ENCODE measurements around the gene TGFBR3L.

The TGFBR3L gene

DNA sequence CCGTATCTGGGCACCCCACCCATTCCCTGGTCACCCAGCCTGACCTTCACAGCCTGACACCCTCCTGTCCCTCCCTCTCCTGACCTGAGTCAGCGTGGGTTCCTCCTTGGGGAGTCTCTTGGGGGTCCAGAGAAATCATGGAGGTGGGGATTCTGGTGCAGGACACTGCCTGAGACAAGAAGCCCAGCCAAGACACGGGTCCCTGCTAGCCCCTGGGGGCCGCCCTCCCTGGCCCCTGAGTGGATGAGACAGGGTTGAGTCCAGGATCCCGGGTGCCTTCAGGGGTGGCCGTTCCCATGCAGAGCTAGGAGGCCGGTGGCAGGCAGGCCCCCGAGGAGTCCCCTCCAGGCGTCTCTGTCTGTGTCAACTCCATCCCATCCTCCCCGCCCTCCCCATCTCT lies 9.4 kb upstream of the TGFBR3L start:
- H3K27ac Mint-ChIP-seq, result peak overlapping the region; percentile 94
- H3K36me3 Mint-ChIP-seq, result peaks cover 7% of the 10 kb centered on the region
- peaks cover 29% of the 10 kb centered on the region for H3K4me1 Mint-ChIP-seq
- no peak for ATAC-seq (ENCODE audit: low read depth)
- H3K27me3 Mint-ChIP-seq, result no peaks in the 10 kb centered on the region
- H3K9me3 Mint-ChIP-seq, result no peaks in the 10 kb centered on the region
- peak overlapping the region; percentile 93 for H3K4me3 Mint-ChIP-seq
- no peak for DNase-seq (ENCODE audit: low spot score in 2 of 2)

DNA sequence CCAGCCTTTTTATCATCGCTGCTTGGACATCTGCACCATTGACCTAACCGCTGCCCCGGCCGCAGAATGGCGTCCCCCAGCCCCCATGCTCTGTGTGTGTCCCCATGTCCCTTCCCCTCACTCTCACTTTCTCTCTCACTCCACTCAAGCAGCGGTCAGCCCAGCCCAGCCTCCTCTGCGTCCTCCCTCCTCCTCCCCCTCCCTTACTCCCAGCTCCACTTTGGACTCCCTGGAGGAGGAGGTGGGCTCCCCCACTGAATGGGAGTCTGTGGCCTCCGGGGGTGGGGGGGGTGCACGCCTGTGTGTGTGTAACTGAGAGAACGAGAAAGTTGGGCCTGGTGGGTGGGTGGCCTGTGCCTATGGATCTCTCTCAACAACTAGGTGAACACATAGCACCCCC lies 8.8 kb upstream of the TGFBR3L start:
- no peaks in the 10 kb centered on the region for H3K27me3 Mint-ChIP-seq
- peak overlapping the region; percentile 94 for H3K27ac Mint-ChIP-seq
- DNase-seq (ENCODE audit: low spot score in 2 of 2) (no peak), ATAC-seq (ENCODE audit: low read depth) (no peak)
- peaks cover 29% of the 10 kb centered on the region for H3K4me1 Mint-ChIP-seq
- H3K4me3 Mint-ChIP-seq, result peak overlapping the region; percentile 73
- H3K9me3 Mint-ChIP-seq, result no peaks in the 10 kb centered on the region
- peaks cover 12% of the 10 kb centered on the region for H3K36me3 Mint-ChIP-seq

DNA sequence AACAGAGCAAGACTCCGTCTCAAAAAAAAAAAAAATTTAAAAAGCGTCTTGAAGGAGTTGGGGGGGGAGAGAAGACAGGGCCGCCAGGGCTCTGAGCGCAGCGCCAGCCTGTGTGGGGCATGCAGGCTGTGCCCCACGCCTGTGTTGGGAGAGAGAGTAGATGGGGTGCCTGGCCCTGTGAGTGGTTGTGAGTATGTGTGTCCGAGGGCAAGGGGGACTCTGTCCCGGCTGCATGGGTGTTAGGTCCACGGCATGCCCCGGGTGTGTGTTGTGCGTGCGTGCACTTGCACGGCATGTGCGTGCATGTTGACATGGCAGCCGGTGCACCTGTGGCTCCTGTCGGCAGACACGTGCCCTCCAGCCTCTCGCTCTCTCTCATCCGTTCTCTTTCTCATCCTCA lies 7.5 kb upstream of the TGFBR3L start:
- Mint-ChIP-seq H3K36me3 (peaks cover 19% of the 10 kb centered on the region), H3K9me3 (no peaks in the 10 kb centered on the region), H3K27me3 (no peaks in the 10 kb centered on the region), H3K4me3 (no peak overlapping the region), H3K27ac (peak overlapping the region; percentile 45), H3K4me1 (peaks cover 29% of the 10 kb centered on the region)
- DNase-seq (ENCODE audit: low spot score in 2 of 2) (no peak), ATAC-seq (ENCODE audit: low read depth) (no peak)

DNA sequence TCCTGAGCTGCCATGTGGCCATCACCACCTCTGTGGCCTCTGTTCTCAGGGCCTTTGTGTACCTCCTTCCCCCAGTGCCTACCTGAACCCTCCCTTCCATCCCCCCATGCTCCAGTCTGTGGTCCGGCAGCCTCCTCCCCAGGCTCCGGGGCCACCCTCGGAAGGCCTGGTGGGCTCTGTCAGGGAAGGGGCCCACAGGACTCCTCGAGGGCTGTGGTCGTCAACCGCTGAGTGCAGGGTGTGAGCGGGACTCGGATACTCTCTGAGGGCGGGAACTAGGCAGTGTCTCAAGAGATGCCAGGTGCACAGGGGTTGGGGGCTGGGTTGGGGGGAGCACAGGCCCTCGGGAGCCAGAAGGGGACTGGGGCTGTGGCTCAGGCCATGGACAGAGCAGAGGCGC lies 7.1 kb upstream of the TGFBR3L start:
- Mint-ChIP-seq H3K9me3 (no peaks in the 10 kb centered on the region), H3K4me1 (peaks cover 28% of the 10 kb centered on the region), H3K27ac (peak overlapping the region; percentile 45), H3K4me3 (no peak overlapping the region), H3K27me3 (no peaks in the 10 kb centered on the region), H3K36me3 (peaks cover 20% of the 10 kb centered on the region)
- ATAC-seq (ENCODE audit: low read depth) (no peak), DNase-seq (ENCODE audit: low spot score in 2 of 2) (no peak)

DNA sequence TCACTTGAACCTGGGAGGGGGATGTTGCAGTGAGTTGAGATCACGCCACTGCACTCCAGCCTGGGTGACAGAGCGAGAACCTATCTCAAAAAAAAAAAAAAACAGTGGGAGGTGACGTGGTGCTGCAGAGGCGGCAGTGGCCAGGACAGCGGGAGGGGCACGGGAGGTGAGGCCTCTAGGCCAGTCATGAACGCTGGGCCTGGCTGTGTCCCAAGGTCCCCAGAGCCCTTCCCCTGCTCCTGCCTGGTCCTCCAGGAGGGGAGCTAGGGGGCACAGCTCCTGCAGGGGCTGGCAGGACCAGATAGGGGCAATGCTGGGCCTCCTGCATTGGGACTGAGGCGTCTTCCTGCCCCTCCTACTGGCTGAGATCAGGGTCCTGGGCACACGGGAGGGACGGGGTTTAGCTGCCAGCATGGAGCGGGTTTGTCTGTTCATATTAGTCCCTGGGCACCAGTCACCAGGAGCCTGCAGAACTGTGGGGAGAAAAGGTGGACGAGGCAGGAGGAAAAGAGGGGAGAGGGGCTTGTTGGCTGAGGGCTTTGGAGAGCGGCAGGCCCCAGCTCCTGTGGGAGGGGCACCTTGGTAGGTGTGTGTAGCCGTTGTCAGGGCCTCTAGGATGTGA lies 6.4 kb upstream of the TGFBR3L start:
- peaks cover 1% of the 10 kb centered on the region for H3K27me3 Mint-ChIP-seq
- H3K27ac Mint-ChIP-seq, result peak overlapping the region; percentile 45
- no peak for DNase-seq (ENCODE audit: low spot score in 2 of 2)
- H3K4me1 Mint-ChIP-seq, result peaks cover 29% of the 10 kb centered on the region
- no peak overlapping the region for H3K4me3 Mint-ChIP-seq
- H3K36me3 Mint-ChIP-seq, result peaks cover 24% of the 10 kb centered on the region
- ATAC-seq (ENCODE audit: low read depth), result no peak
- H3K9me3 Mint-ChIP-seq, result no peaks in the 10 kb centered on the region

DNA sequence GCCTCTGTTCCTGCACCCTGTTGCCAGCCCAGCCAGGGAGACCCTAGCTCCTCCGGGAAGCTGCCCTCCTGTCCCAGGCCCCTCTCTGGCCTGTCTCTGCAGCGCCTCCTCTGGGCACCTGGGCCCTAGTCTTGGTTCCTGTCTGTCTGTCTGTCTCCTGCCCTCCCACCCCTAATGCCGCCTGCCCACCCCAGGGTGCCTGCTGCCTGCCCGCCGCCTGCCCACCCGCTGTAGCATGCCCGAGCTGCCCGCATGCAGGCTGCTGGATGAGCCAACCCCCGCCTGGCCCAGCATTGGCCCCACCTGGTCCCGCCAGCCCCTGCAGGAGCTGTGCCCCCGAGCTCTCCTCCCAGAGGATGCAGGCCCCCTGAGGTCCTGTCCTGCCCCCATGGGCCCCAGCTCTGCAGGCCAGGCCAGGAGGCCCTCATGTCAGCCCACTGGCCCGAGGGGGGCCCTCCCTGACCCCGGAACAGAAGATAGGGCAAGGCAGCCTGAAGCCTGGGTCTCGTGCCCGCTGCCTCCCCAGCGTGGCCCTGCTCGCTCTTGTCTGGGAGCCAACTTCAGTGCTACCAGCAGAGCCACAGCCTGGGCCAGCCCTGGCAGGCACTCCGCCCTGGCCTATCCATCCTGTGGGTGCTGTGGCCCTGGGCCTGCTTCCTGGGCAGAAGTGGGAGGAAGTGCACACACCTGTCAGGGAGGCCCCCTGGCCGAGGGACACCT lies 5.7 kb upstream of the TGFBR3L start:
- H3K36me3 Mint-ChIP-seq, result peaks cover 24% of the 10 kb centered on the region
- no peak for ATAC-seq (ENCODE audit: low read depth)
- H3K9me3 Mint-ChIP-seq, result no peaks in the 10 kb centered on the region

DNA sequence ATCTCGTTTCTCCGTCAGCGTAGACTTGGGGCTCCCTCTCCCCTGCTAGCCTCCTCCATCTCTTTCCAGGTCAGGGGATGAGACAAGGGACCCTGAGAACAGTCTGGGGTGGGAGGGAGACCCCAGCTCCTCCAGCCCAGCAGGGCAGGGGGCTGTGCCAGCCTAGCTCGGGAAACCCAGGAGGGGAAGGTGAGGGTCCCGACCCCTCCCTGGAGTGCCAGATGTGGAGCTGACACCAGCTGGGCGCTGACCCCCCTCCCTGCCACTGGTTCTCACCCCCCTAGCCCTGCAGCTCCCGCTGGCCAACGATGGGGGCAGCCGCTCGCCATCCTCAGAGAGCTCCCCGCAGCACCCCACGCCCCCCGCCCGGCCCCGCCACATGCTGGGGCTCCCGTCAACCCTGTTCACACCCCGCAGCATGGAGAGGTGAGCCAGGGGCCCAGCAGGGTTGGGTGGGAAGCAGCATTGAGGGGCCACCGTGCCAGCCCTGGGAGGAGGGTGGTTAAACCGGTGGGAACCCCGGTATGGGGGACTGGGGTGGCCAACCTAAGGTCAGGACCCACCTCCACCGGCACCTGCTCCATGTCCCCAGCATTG lies 5.1 kb upstream of the TGFBR3L start:
- Mint-ChIP-seq H3K36me3 (peaks cover 24% of the 10 kb centered on the region), H3K4me1 (peaks cover 22% of the 10 kb centered on the region), H3K9me3 (no peaks in the 10 kb centered on the region), H3K4me3 (no peak overlapping the region), H3K27me3 (peaks cover 1% of the 10 kb centered on the region), H3K27ac (no peak overlapping the region)
- DNase-seq (ENCODE audit: low spot score in 2 of 2) (no peak), ATAC-seq (ENCODE audit: low read depth) (no peak)

More for the DNA sequence above, 5.7 kb upstream of the TGFBR3L start:
- Mint-ChIP-seq H3K27me3 (peaks cover 1% of the 10 kb centered on the region), H3K27ac (no peak overlapping the region), H3K4me1 (peaks cover 24% of the 10 kb centered on the region), H3K4me3 (no peak overlapping the region)
- no peak for DNase-seq (ENCODE audit: low spot score in 2 of 2)

DNA sequence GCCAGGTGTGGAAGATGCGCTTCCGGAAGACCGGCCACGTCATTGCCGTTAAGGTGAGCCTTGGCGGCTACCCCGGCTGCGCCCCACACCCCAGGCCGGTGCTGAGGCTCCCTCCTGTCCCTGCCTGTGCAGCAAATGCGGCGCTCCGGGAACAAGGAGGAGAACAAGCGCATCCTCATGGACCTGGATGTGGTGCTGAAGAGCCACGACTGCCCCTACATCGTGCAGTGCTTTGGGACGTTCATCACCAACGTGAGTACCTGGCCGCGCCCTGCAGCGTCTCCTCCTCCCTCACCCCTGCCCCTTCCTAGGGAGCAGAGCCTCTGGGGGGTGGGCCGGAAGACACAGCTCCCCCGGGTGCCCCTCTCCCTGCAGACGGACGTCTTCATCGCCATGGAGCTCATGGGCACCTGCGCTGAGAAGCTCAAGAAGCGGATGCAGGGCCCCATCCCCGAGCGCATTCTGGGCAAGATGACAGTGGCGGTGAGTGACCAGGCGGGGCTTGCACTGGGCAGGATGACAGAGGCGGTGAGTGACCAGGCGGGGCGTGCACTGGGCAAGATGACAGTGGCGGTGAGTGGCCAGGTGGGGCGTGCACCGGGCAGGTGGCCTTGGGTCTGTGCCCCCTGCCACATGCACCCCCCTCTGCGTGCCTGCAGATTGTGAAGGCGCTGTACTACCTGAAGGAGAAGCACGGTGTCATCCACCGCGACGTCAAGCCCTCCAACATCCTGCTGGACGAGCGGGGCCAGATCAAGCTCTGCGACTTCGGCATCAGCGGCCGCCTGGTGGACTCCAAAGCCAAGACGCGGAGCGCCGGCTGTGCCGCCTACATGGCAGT lies 4.1 kb upstream of the TGFBR3L start:
- DNase-seq (ENCODE audit: low spot score in 2 of 2) (no peak), ATAC-seq (ENCODE audit: low read depth) (no peak)
- peaks cover 4% of the 10 kb centered on the region for H3K27me3 Mint-ChIP-seq
- no peaks in the 10 kb centered on the region for H3K9me3 Mint-ChIP-seq
- no peak overlapping the region for H3K27ac Mint-ChIP-seq
- H3K4me3 Mint-ChIP-seq, result no peak overlapping the region
- peaks cover 24% of the 10 kb centered on the region for H3K36me3 Mint-ChIP-seq
- peaks cover 17% of the 10 kb centered on the region for H3K4me1 Mint-ChIP-seq

DNA sequence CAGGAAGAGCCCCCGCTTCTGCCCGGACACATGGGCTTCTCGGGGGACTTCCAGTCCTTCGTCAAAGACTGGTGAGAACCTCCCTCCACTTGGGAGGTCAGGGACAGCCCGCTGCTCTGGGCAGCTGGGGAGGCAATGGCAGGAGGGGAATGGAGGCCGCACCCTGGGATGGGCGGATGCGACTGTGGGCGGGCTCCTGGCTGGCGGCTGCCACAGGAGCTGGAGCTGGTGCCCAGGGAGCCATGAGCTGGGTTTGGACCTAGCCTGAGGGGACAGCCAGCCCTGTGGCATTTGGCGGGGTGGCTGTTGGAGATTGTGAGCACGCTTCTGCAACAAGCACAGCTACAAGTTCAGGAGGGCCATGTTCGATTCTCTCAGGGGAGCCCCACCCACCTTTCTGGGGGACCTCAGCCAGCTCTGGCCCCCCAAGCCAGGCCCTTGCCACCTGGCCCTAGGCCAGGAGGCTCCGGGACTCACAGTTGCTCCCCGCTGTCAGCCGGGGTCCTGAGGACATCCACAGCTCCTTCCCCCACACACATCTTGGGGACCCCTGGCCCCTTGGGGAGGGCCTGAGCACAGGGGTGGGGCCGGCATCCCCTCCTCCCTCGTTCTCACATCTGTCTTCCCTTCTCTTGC lies 3.0 kb upstream of the TGFBR3L start:
- Mint-ChIP-seq H3K36me3 (peaks cover 18% of the 10 kb centered on the region), H3K4me3 (no peak overlapping the region), H3K27ac (no peak overlapping the region), H3K4me1 (peaks cover 15% of the 10 kb centered on the region), H3K27me3 (peaks cover 4% of the 10 kb centered on the region), H3K9me3 (no peaks in the 10 kb centered on the region)
- no peak for ATAC-seq (ENCODE audit: low read depth)
- DNase-seq (ENCODE audit: low spot score in 2 of 2), result no peak

DNA sequence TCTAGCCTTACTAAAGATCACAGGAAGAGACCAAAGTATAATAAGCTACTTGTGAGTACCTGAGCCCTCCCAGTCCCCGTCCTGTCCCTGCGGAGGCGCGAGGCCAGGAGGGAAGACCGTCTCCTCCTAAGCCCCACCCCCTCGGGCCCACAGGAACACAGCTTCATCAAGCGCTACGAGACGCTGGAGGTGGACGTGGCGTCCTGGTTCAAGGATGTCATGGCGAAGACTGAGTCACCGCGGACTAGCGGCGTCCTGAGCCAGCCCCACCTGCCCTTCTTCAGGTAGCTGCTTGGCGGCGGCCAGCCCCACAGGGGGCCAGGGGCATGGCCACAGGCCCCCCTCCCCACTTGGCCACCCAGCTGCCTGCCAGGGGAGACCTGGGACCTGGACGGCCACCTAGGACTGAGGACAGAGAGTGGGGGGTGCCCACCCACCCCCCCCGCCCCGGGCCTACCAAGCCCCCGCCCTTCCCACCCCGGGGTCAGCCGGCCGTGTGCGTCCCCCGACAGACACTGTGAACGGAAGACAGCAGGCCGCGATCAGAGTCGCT lies 2.4 kb upstream of the TGFBR3L start:
- Mint-ChIP-seq H3K36me3 (peaks cover 18% of the 10 kb centered on the region), H3K4me1 (peaks cover 12% of the 10 kb centered on the region), H3K4me3 (no peak overlapping the region), H3K9me3 (no peaks in the 10 kb centered on the region), H3K27ac (no peak overlapping the region), H3K27me3 (peaks cover 4% of the 10 kb centered on the region)
- ATAC-seq (ENCODE audit: low read depth) (no peak), DNase-seq (ENCODE audit: low spot score in 2 of 2) (no peak)

DNA sequence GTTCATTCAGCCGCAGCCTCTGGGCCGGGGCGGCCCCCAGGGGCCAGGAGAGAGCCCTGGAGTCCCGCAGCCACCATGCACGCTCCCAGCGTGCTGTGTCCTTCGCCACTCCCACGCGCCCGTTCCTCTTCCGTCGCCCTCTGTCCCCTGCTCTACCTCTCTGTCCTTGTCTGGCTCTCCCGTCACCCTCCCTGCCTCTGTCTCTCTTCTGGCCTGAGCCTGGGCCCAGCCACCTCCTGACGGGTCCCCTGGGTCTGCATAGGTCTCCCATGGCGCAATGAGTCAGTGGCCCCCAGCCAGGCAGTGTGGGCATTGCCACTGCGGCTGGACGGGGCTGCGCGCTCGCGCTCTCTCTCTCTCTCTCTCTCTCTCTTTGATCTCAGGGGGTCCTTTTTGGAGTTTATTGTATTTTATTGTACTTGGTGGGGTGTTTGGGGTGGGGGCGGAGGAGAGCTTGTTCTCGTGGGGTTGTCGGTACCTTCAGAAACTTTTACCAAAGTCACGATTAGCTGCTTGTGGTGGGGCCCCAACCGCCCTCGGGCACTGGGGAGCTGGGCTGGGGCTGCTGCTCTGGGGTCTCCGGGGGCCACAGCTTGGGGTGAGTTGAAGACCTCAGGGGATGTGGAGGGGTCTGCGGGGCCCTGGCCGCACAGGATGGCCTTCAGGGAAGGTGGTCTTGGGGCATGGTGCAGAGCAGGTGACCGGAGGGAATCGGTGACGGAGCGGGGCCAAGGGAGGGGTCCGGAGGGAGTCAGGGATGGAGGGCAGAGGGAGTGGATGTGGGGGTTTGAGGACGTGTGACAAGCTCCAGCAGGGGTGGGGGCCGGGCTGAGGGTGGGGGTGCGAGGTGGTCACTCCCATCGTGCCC lies 1.7 kb upstream of the TGFBR3L start:
- Mint-ChIP-seq H3K9me3 (no peaks in the 10 kb centered on the region), H3K36me3 (peaks cover 17% of the 10 kb centered on the region), H3K27ac (no peak overlapping the region), H3K4me3 (no peak overlapping the region), H3K4me1 (peaks cover 11% of the 10 kb centered on the region), H3K27me3 (peaks cover 7% of the 10 kb centered on the region)
- ATAC-seq (ENCODE audit: low read depth), result no peak
- DNase-seq (ENCODE audit: low spot score in 2 of 2), result no peak

DNA sequence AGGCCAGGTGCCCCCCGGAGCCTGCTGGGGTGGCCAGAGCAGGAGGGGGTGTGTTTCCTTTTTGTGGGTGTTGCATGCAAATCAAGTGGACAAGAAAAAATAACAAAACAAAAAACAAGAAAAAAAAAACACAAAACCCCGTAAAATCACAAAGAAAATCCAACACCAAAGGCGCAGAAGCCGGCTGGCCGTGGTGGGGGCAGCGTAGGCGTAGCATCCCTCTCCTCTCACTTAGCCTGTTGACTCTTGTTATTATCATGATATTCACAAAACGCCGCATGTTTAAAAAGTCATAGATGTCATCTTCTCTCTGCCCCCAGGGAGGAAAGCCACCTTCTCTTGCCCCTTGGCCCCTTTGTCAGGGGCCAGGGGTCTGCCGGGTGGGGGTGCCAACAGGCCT lies 978 bp upstream of the TGFBR3L start:
- Mint-ChIP-seq H3K27ac (no peak overlapping the region), H3K36me3 (peaks cover 17% of the 10 kb centered on the region), H3K4me1 (peaks cover 12% of the 10 kb centered on the region), H3K9me3 (no peaks in the 10 kb centered on the region), H3K4me3 (no peak overlapping the region), H3K27me3 (peaks cover 8% of the 10 kb centered on the region)
- ATAC-seq (ENCODE audit: low read depth) (no peak), DNase-seq (ENCODE audit: low spot score in 2 of 2) (no peak)

DNA sequence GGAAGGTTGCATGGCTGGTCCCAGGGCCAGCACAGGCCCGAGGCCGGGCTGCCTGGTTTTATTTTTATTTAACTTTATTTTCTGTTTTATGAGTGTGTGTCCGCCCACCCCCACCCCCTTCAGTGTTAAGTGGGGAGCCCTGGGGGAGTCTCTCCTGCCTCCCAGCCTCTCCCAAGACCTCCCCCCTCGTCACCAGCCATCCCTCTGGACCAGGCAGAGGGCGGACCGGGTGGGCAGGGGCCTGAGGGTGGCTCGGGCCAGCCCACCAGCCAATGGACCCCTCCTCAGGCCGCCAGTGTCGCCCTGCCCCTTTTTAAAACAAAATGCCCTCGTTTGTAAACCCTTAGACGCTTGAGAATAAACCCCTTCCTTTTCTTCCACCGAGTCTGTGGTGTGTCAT lies 531 bp upstream of the TGFBR3L start:
- H3K4me3 Mint-ChIP-seq, result no peak overlapping the region
- H3K9me3 Mint-ChIP-seq, result no peaks in the 10 kb centered on the region
- ATAC-seq (ENCODE audit: low read depth), result no peak
- no peak overlapping the region for H3K27ac Mint-ChIP-seq
- H3K36me3 Mint-ChIP-seq, result peaks cover 17% of the 10 kb centered on the region
- peaks cover 8% of the 10 kb centered on the region for H3K27me3 Mint-ChIP-seq
- no peak for DNase-seq (ENCODE audit: low spot score in 2 of 2)
- peaks cover 12% of the 10 kb centered on the region for H3K4me1 Mint-ChIP-seq
